Gastroesophageal sphincter (tissue), 3 donors: ENCODE results near the gene LPP.

Source experiments
- CTCF ChIP-seq, 4 experiments: fragments of 200-600 bp in 2 of 4; fragments of 450-650 bp in 2 of 4; sonication (generic) in 1 of 4; IDR thresholded peaks; one replicate each; pipeline ENCODE4 v1.5.1; 2017 to 2019; ENCODE audit warnings: antibody characterized with exemption in 4 of 4, mild to moderate bottlenecking in 2 of 4, moderate library complexity in 2 of 4
- EP300 ChIP-seq: sonication (generic); formaldehyde crosslinking; IDR thresholded peaks from one replicate; pipeline ENCODE4 v1.6.1; 2017; ENCODE audit warnings: antibody characterized with exemption, mild to moderate bottlenecking
- POLR2A ChIP-seq, 2 donors: fragments of 450-650 bp; IDR thresholded peaks; one replicate each; pipeline ENCODE4 v1.6.1; 2017; ENCODE audit warnings: antibody characterized with exemption in 2 of 2, mild to moderate bottlenecking in 2 of 2, moderate library complexity in 1 of 2
- POLR2AphosphoS5 ChIP-seq: sonication (generic); formaldehyde crosslinking; IDR thresholded peaks from one replicate; pipeline ENCODE4 v1.6.1; 2017; ENCODE audit warnings: antibody characterized with exemption

GRCh38 chr3:188256758-188257157, 102.8 kb downstream of the LPP start:
- no peak for TF ChIP-seq CTCF (IDR thresholded peaks at IDR 0.05)
- TF ChIP-seq EP300 = no peak
- TF ChIP-seq POLR2A (IDR thresholded peaks at IDR 0.05) = no peak
- no peak for TF ChIP-seq POLR2AphosphoS5
